ENCODE data around the gene DRD3. TPM values are rescaled to one million over a fixed set of nuclear protein-coding genes. Genes with fewer than 3 reads are reported as not detected.

Gene DRD3
- total RNA-seq, 1 experiment from 2014 or later: not detected

GRCh38 chr3:114227076-114227475, 48.2 kb upstream of the DRD3 start:
- Histone ChIP-seq H3K9me3 (ENCODE audit: control insufficient read depth, low read depth, low read length) (no peaks in the 10 kb centered on the region), H2AK5ac (ENCODE audit: insufficient read length, low read length) (no peak overlapping the region), H3K79me1 (ENCODE audit: insufficient read depth, low read depth, low read length, poor library complexity, severe bottlenecking) (no peaks in the 10 kb centered on the region), H3K79me2 (ENCODE audit: insufficient read depth, low read length) (no peaks in the 10 kb centered on the region), H2BK120ac (ENCODE audit: low read depth, low read length, poor library complexity, severe bottlenecking) (no peak overlapping the region), H3K23me2 (ENCODE audit: insufficient read length, low read depth, low read length, poor library complexity, severe bottlenecking) (no peaks in the 10 kb centered on the region), H4K5ac (ENCODE audit: insufficient read length, low read depth, low read length) (no peak overlapping the region), H4K8ac (replicated peaks; ENCODE audit: insufficient read length, low read depth, low read length) (no peak overlapping the region), H4K20me1 (ENCODE audit: control insufficient read depth, insufficient read depth, insufficient read length) (no peaks in the 10 kb centered on the region), H2BK20ac (ENCODE audit: low read depth, low read length, poor library complexity, severe bottlenecking) (no peak overlapping the region), H3K23ac (ENCODE audit: insufficient read length, low read depth, low read length) (no peak overlapping the region), H2BK15ac (ENCODE audit: low read depth, low read length) (no peak overlapping the region), H2AFZ (ENCODE audit: low read length) (no peak overlapping the region), H3K56ac (ENCODE audit: insufficient read length, low read depth, low read length) (no peak overlapping the region), H3K27ac (ENCODE audit: insufficient read length, low read depth, low read length) (no peak overlapping the region), H3K4me2 (ENCODE audit: insufficient read depth, insufficient read length, low read length) (no peak overlapping the region), H4K91ac (ENCODE audit: insufficient read length, low read depth, low read length) (no peak overlapping the region), H3K27me3 (ENCODE audit: insufficient read depth, low read length) (no peaks in the 10 kb centered on the region), H3K4me1 (ENCODE audit: insufficient read depth, low read length) (no peaks in the 10 kb centered on the region), H3K4ac (ENCODE audit: low read depth, low read length) (no peak overlapping the region), H3K9ac (ENCODE audit: extremely low read depth, insufficient read length, low read length) (no peak overlapping the region), H3K18ac (ENCODE audit: insufficient read length, low read depth, low read length) (no peak overlapping the region), H3K14ac (ENCODE audit: insufficient read depth, low read length) (no peak overlapping the region), H3T11ph (ENCODE audit: low read length) (no peak overlapping the region), H2BK5ac (ENCODE audit: insufficient read length, low read length) (no peak overlapping the region), H2BK12ac (ENCODE audit: insufficient read length, low read depth, low read length) (no peak overlapping the region)
- H3K9me3 Mint-ChIP-seq: peaks cover 18 to 19% of the 10 kb centered on the region in 2 experiments
- no peak for TF ChIP-seq CTCF (conservative IDR thresholded peaks at IDR 0.05)
- H3K4me3 Mint-ChIP-seq: no peak overlapping the region
- H3K27ac Mint-ChIP-seq: no peak overlapping the region
- no peak for DNase-seq
- H3K27me3 Mint-ChIP-seq (ENCODE audit: low read depth): peaks cover 2% of the 10 kb centered on the region
- H3K4me1 Mint-ChIP-seq: peaks cover 0 to 8% of the 10 kb centered on the region in 2 experiments; a peak in 1 of 4 replicates
- WGBS (ENCODE audit: extremely low coverage, insufficient read length, low lambda C conversion rate): no CpG with 5 or more reads among the region's 1 CpG
- peaks cover 6 to 18% (median 10%) of the 10 kb centered on the region in 3 experiments; a peak in 6 of 7 replicates for H3K36me3 Mint-ChIP-seq (ENCODE audit: insufficient read depth in 1 of 3, low read depth in 3 of 3)

All from H9 (cell line).